HG03432 (cell line): ENCODE results near the gene NUP98.

Experiments
- ATAC-seq: cut with Tn5 transposase; IDR thresholded peaks from one replicate; pipeline ENCODE4 v1.9.1; 2021; ENCODE audit warnings: mild to moderate bottlenecking, moderate library complexity; ENCODE audit not compliant: unreplicated experiment

The NUP98 gene

GRCh38 chr11:3797329-3798090 is at the start of gene NUP98:
NUP98 (minus strand) TSS chr11:3797554; CDS start chr11:3782117, 15,437 bp downstream.
- peak; percentile 91 for ATAC-seq

DNA sequence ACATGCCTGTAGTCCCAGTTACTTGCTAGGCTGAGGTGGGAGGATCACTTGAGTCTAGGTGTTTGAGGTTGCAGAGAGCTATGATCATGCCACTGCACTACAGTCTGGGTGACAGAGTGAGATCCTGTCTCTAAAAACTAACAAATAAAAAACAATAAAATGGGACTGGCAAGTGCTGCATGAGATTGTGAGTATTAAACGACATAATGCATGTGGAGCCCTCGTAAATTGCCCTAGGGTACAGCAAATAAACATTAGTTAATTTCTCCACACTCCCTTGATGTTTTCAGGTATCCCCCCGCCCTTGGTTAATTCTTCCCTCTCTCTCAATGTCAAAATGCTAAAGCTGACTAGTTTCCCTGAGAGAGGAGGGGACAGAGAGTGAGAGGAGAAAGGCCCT is 48.3 kb upstream of the NUP98 start:
- ATAC-seq: no peak

GRCh38 chr11:3845246-3845645 is 47.9 kb upstream of the NUP98 start:
- no peak for ATAC-seq

GRCh38 chr11:3843326-3843725 is 46.0 kb upstream of the NUP98 start:
- ATAC-seq: no peak

- ATAC-seq: peak; percentile 65
Measured at GRCh38 chr11:3841426-3842350, 44.3 kb upstream of the NUP98 start.

- ATAC-seq: peak; percentile 68
Measured at GRCh38 chr11:3840870-3841425, 43.6 kb upstream of the NUP98 start, which contains the start of gene RHOG. RHOG (minus strand) TSS chr11:3840959; CDS start chr11:3828138, 12,821 bp downstream.

GRCh38 chr11:3840004-3840869 is 42.9 kb upstream of the NUP98 start:
- ATAC-seq: no peak

- no peak for ATAC-seq
Measured at GRCh38 chr11:3838504-3838903, 41.1 kb upstream of the NUP98 start.

DNA sequence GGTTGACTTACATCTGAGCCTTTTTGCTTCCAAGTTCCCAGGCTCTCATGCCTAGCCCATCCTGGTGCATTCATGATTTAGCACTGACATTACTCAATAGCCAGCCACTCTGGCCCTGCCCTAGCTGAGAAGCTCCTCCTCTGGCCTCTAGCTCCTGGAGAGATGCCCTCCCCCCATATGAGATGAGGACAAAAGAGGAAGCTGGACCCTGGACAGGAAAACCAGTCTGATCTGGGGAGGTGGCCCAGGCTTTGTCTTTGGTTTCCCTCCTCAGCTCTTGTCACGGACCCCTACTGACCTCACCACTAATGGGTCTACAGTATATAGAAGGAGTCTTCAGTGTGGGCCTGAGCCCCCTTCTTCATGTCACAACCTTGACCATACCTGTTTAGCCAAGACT is 40.4 kb upstream of the NUP98 start:
- no peak for ATAC-seq

DNA sequence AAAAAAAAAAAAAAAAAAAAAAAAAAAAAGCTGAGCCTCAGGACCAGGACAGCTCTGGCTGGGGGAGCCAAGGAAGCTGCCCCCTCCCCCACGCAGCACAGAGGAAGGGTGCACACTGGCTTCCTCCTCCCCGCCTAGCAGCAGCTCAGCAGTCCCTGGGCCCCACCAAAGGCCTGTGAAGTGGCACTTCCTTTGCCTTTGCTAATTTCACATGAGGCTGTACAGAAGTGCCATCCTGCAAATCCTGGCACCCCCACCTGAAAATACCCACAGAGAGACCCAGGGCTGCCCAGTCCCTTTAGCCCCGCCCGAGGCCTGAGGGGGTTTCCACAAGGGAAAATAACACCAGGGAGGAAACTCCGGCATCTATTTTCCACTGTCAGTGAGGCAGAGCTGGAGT is 39.5 kb upstream of the NUP98 start:
- no peak for ATAC-seq

- ATAC-seq: no peak
Measured at GRCh38 chr11:3835751-3836150, 38.4 kb upstream of the NUP98 start.

- no peak for ATAC-seq
Measured at GRCh38 chr11:3834664-3835461, 37.5 kb upstream of the NUP98 start.

DNA sequence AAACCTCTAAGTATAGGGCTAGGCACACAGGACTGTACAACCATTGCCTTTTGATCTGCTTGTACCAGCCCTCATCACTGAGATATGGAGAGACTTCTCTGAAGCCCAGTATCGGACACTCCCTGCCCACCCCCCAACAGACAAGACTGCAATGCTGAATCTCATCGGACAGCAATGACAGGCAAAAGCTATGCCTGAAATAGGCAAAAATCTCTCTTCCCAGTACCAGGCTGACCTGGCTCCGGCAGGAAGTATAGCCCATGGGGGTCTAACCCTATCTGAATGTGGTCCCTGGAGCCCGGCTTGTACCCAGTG is 37.0 kb upstream of the NUP98 start:
- ATAC-seq: no peak

DNA sequence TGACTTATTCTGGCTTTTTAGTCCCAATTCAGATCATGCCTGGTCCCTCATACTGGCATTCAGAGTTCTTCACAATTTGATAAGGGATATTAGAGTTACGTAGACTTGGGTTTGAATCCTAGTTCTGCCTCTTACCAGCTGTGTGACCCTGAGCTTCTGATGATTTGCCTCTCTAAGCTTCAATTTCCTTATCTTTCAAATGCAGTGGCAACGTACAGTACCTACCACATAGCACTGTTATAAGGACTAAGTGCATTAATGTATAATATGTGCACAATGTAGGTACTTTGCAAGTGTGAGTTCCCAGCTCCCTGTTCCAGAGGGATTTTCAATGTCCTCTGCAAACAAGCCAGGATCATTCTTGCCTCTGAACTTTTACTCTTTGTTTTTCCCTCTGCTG is 36.1 kb upstream of the NUP98 start:
- no peak for ATAC-seq

- ATAC-seq: no peak
Measured at GRCh38 chr11:3832816-3833215, 35.5 kb upstream of the NUP98 start.

DNA sequence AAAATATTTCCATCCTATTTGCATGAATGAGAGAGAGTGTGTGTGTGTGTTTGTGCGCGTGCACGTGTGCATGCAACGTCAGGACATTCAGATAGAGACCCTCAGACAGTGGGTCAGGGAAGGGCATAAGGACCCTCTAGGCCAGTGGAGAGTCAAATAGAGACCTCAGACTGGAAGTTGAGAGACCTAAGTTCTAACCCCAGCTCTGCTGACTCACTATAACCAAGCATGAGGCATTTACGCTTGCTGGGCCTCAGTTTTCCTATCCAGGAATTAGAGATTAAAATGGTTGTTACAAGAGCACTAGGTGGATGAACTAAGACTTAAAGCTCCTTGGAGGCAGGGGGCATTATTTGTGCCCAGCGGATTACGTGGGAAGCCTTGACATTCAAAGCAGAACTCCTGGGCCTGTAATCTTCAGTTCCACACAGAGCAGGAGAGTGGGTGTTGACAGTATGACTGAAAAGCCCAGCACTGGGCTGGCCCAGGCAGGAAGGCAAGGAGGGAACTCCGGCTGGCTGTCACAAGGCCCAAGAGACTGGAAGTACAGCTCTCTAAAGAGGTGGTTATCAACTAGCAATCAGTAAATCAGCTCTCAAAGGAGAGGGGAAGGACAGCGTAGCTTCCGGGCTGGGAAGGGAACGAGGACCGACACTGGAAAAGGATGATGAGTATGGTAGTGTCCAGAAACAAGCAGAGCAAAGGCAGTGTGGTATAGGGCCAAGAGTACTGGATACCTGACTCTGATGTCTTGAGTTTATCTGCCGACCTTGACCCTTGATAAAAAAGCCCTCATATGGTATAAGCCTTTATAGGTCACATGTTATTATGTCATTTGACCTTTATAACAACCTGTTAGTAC is 34.3 kb upstream of the NUP98 start:
- ATAC-seq: no peak

DNA sequence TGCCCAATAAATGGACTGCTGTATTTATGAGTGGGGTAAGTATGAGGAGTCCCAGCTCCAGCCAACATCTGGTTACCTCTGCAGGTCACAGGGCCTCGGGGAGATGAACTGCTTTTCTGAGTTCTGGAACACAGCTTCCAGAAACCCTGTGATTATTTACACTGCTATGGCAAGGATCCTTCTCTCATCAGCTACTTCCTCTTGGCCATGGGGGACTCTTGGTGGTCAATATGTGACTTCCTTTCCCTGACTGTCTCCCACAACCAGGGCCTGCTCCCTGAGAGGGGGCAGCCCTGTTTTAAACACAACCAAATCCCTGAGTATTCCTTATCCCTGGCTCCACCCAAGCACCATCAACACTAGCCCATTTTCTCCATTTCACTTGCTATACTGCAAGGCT is 33.4 kb upstream of the NUP98 start:
- no peak for ATAC-seq

GRCh38 chr11:3830088-3830487 is 32.7 kb upstream of the NUP98 start:
- ATAC-seq: no peak
